Measurements from ENCODE around the gene PCDHA9.
"Not testable (repeated sequence)": the region's sequence is repeated elsewhere in the genome, so short reads cannot be mapped to it uniquely, and the experiment has no call there.

PCDHA9 gene

DNA sequence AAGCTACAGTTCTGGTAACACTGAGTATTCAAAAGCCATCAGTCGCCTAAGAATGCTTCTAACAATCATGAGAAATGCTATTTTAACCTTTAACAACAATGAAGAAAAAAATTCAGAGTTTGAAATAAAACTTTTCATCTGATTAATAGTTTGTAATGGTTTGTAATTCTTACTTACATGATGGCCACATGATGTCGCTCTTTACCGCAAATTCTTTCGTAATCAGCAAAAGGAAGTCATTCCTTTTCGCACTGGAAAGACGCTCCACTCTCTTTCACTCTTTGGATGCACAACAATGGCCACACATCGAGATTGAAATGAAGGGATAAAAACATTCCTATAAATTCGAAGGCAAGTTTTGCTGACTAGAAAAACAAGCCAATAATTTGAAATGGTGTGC is 14.2 kb upstream of the PCDHA9 start, which contains the start of gene PCDHA7:
Gene PCDHA7, plus strand, starts transcription at position 277 of the 400 bp plus-strand sequence. Its CDS starts 115 bp downstream, at position 392.
- DNase-seq (ENCODE audit: low read depth in 1 of 2, low spot score in 1 of 2): no peak

DNA sequence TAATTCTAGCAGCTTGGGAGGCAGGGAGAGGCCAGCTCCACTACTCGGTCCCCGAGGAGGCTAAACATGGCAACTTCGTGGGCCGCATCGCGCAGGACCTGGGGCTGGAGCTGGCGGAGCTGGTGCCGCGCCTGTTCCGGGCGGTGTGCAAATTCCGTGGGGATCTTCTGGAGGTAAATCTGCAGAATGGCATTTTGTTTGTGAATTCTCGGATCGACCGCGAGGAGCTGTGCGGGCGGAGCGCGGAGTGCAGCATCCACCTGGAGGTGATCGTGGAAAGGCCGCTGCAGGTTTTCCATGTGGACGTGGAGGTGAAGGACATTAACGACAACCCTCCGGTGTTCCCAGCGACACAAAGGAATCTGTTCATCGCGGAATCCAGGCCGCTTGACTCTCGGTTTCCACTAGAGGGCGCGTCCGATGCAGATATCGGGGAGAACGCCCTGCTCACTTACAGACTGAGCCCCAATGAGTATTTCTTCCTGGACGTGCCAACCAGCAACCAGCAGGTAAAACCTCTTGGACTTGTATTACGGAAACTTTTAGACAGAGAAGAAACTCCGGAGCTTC is 13.7 kb upstream of the PCDHA9 start:
- DNase-seq (ENCODE audit: low read depth in 1 of 2, low spot score in 1 of 2): not testable (repeated sequence)

- DNase-seq (ENCODE audit: low read depth in 1 of 2, low spot score in 1 of 2): no peak
Measured at GRCh38 chr5:140835622-140836510, 12.3 kb upstream of the PCDHA9 start.

GRCh38 chr5:140840978-140841962 is 6.9 kb upstream of the PCDHA9 start, which contains the start of gene PCDHA8:
Gene PCDHA8, plus strand, starts transcription at chr5:140841187. Its CDS starts 135 bp downstream, at chr5:140841322.
- no peak for DNase-seq (ENCODE audit: low read depth in 1 of 2, low spot score in 1 of 2)

GRCh38 chr5:140842798-140843733 is 5.1 kb upstream of the PCDHA9 start:
- no peak for DNase-seq (ENCODE audit: low read depth in 1 of 2, low spot score in 1 of 2)

DNA sequence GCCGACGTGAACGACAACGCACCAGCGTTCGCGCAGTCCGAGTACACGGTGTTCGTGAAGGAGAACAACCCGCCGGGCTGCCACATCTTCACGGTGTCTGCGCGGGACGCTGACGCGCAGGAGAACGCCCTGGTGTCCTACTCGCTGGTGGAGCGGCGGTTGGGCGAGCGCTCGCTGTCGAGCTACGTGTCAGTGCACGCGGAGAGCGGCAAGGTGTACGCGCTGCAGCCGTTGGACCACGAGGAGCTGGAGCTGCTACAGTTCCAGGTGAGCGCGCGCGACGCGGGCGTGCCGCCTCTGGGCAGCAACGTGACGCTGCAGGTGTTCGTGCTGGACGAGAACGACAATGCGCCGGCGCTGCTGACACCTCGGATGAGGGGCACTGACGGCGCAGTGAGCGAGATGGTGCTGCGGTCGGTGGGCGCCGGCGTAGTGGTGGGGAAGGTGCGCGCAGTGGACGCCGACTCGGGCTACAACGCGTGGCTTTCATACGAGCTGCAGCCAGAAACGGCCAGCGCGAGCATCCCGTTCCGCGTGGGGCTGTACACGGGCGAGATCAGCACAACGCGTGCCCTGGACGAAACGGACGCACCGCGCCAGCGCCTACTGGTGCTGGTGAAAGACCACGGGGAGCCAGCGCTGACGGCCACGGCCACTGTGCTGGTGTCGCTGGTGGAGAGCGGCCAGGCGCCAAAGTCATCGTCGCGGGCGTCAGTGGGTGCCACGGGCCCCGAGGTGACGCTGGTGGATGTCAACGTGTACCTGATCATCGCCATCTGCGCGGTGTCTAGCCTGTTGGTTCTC is 1.9 kb downstream of the PCDHA9 start:
- DNase-seq (ENCODE audit: low read depth in 1 of 2, low spot score in 1 of 2): not testable (repeated sequence)

- no peak for DNase-seq (ENCODE audit: low read depth in 1 of 2, low spot score in 1 of 2)
Measured at GRCh38 chr5:140855772-140856674, 7.8 kb downstream of the PCDHA9 start, which contains the start of gene PCDHA10. Gene PCDHA10, plus strand, starts transcription at chr5:140855897. Its CDS starts 152 bp downstream, at chr5:140856049.

- no peak for DNase-seq (ENCODE audit: low read depth in 1 of 2, low spot score in 1 of 2)
Measured at GRCh38 chr5:140857177-140857986, 9.2 kb downstream of the PCDHA9 start.

DNA sequence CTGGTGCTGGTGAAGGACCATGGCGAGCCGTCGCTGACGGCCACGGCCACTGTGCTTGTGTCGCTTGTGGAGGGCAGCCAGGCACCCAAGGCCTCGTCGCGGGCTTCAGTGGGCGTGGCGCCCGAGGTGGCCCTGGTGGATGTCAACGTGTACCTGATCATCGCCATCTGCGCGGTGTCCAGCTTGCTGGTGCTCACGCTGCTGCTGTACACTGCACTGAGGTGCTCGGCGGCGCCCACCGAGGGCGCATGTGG is 9.7 kb downstream of the PCDHA9 start:
- DNase-seq (ENCODE audit: low read depth in 1 of 2, low spot score in 1 of 2): no peak

DNA sequence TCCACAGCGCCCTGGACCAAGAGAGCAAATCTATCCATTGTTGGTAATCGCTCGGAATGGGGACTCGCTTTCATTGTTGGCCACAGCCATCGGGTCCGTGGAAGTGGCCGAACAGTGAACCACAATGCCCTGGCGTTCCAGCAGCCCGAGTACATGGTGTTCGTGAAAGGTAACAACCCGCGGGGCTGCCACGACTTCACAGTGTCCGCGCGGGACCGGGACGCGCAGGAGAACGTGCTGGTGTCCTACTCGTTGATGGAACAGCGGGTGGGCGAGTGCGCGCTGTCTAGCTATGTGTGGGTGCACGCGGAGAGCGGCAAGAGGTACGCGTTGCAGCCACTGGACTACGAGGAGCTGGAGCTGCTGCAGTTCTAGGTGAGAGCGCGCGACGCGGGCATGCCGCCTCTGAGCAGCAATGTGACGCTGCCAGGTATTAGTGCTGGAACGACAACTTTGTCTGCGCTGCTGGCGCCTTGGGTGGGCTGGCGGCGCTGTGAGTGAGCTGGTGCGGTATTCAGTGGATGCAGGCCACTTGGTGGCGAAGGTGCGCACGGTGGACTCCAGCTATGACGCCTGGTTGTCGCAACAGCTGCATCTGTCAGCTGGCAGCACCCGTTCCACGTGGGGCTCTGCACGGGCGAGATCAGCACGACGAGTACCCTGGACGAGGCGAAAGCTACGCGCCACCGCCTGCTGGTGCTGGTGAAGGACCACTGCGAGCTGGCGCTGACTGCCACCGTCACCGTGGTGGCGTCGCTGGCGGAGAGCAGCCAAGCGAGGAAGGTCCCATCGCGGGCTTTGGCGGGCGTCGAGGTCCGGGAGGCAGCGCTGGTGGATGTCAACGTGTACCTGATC is 14.5 kb downstream of the PCDHA9 start:
- no peak for DNase-seq (ENCODE audit: low read depth in 1 of 2, low spot score in 1 of 2)

GRCh38 chr5:140868721-140869554 is 20.8 kb downstream of the PCDHA9 start, which contains the start of gene PCDHA11:
Gene PCDHA11, plus strand, starts transcription at chr5:140868957. Its CDS starts 147 bp downstream, at chr5:140869104.
- DNase-seq (ENCODE audit: low read depth in 1 of 2, low spot score in 1 of 2): no peak

- DNase-seq (ENCODE audit: low read depth in 1 of 2, low spot score in 1 of 2): no peak
Measured at GRCh38 chr5:140869555-140869886, 21.3 kb downstream of the PCDHA9 start.

DNA sequence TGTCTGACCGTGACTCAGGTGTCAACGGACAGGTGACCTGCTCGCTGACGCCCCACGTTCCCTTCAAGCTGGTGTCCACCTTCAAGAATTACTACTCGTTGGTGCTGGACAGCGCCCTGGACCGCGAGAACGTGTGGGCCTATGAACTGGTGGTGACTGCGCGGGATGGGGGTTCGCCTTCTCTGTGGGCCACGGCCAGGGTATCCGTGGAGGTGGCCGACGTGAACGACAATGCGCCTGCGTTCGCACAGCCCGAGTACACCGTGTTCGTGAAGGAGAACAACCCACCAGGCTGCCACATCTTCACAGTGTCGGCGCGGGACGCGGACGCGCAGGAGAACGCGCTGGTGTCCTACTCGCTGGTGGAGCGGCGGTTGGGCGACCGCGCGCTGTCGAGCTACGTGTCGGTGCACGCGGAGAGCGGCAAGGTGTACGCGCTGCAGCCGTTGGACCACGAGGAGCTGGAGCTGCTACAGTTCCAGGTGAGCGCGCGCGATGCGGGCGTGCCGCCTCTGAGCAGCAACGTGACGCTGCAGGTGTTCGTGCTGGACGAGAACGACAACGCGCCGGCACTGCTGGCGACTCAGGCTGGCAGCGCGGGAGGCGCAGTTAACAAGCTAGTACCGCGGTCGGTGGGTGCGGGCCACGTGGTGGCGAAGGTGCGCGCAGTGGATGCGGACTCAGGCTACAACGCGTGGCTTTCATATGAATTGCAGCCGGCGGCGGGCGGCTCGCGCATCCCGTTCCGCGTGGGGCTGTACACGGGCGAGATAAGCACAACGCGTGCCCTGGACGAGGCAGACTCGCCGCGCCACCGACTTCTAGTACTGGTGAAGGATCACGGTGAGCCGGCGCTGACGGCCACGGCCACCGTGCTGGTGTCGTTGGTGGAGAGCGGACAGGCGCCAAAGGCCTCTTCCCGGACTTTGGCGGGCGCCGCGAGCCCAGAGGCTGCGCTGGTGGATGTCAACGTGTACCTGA is 22.3 kb downstream of the PCDHA9 start:
- no peak for DNase-seq (ENCODE audit: low read depth in 1 of 2, low spot score in 1 of 2)
